Endothelial cell of hepatic sinusoid (primary cell): Measurements from ENCODE around the gene LAMTOR2.
"Not testable (repeated sequence)": the region's sequence is repeated elsewhere in the genome, so short reads cannot be mapped to it uniquely, and the experiment has no call there.

Experiments
- in situ Hi-C: cut with HindIII; loops from 2 replicates; pipeline ENCODE4 v1.10.0; 2017; ENCODE audit warnings: low sequenced_read_pairs

Gene LAMTOR2

GRCh38 chr1:156054500-156055280 lies at the start of gene LAMTOR2:
Gene LAMTOR2 (plus strand): TSS chr1:156054782. CDS start chr1:156054890, 108 bp downstream.
- in situ Hi-C loops = loop anchor here (5.0 kb wide), 1 partner anchor 42 kb away; no protein-coding TSS in a partner anchor

GRCh38 chr1:156004843-156005584 lies 49.6 kb upstream of the LAMTOR2 start:
- in situ Hi-C loops = no loop called here

GRCh38 chr1:156006666-156007376 lies 47.8 kb upstream of the LAMTOR2 start:
- in situ Hi-C loops = no loop called here

GRCh38 chr1:156009404-156009803 lies 45.2 kb upstream of the LAMTOR2 start:
- in situ Hi-C loops = no loop called here

GRCh38 chr1:156012051-156012817 lies 42.3 kb upstream of the LAMTOR2 start:
- in situ Hi-C loops = loop anchor here (5.0 to 10.0 kb wide), 4 partner anchors 45 to 120 kb away; partner anchors contain the start of gene RXFP4

GRCh38 chr1:156014829-156015228 lies 39.8 kb upstream of the LAMTOR2 start:
- in situ Hi-C loops = loop anchor here (5.0 to 10.0 kb wide), 4 partner anchors 42 to 117 kb away; partner anchors contain the start of gene RXFP4

- in situ Hi-C loops = loop anchor here (10.0 kb wide), 1 partner anchor 75 kb away; the partner anchor contains the start of gene RXFP4
Observed at GRCh38 chr1:156019946-156020292, 34.7 kb upstream of the LAMTOR2 start.

GRCh38 chr1:156020293-156021092 lies 34.1 kb upstream of the LAMTOR2 start, which contains the start of gene SSR2:
Gene SSR2 (minus strand): TSS chr1:156020951. CDS start chr1:156020167, 784 bp downstream.
- in situ Hi-C loops = no loop called here

- in situ Hi-C loops = no loop called here
Observed at GRCh38 chr1:156021093-156021428, 33.5 kb upstream of the LAMTOR2 start.

- in situ Hi-C loops = no loop called here
Observed at GRCh38 chr1:156021954-156022353, 32.6 kb upstream of the LAMTOR2 start.

GRCh38 chr1:156024801-156025200 lies 29.8 kb upstream of the LAMTOR2 start:
- in situ Hi-C loops = no loop called here

GRCh38 chr1:156025876-156026275 lies 28.7 kb upstream of the LAMTOR2 start:
- in situ Hi-C loops = no loop called here

- in situ Hi-C loops = no loop called here
Observed at GRCh38 chr1:156026588-156026987, 28.0 kb upstream of the LAMTOR2 start.

- in situ Hi-C loops = no loop called here
Observed at GRCh38 chr1:156033011-156033410, 21.6 kb upstream of the LAMTOR2 start.

- in situ Hi-C loops = not testable (repeated sequence)
Observed at GRCh38 chr1:156034991-156035390, 19.6 kb upstream of the LAMTOR2 start.

- in situ Hi-C loops = no loop called here
Observed at GRCh38 chr1:156042828-156043227, 11.8 kb upstream of the LAMTOR2 start.

- in situ Hi-C loops = no loop called here
Observed at GRCh38 chr1:156045076-156045475, 9.5 kb upstream of the LAMTOR2 start.

GRCh38 chr1:156048663-156049258 lies 5.8 kb upstream of the LAMTOR2 start:
- in situ Hi-C loops = no loop called here

GRCh38 chr1:156050376-156050775 lies 4.2 kb upstream of the LAMTOR2 start:
- in situ Hi-C loops = no loop called here
